PFSK-1 (cell line): Measurements from ENCODE around the gene CARD18.

ENCODE experiments used
- FOXP2 ChIP-seq: optimal IDR thresholded peaks from 2 replicates; pipeline ENCODE3; 2011; ENCODE audit warnings: borderline replicate concordance, control low read depth, inconsistent platforms; ENCODE audit not compliant: insufficient read depth; ENCODE audit errors: extremely low read length, extremely low read depth
- POLR2AphosphoS5 ChIP-seq: IDR thresholded peaks from 2 replicates; pipeline ENCODE4 v1.6.1; 2012; ENCODE audit warnings: low read depth, mild to moderate bottlenecking, control low read depth, low read length, moderate library complexity
- TAF1 ChIP-seq: IDR thresholded peaks from 2 replicates; pipeline ENCODE4 v1.6.1; 2012; ENCODE audit warnings: low read length, control low read depth, borderline replicate concordance; ENCODE audit not compliant: insufficient read depth
- TF ChIP-seq, protein P1 (sequence below), 2 experiments: IDR thresholded peaks; 2 replicates each; pipeline versions ENCODE4 v1.6.1 to v1.8.0; 2011 to 2012; ENCODE audit warnings: low read depth in 2 of 2, low read length in 2 of 2, control low read depth in 1 of 2, inconsistent platforms in 1 of 2, mild to moderate bottlenecking in 1 of 2, moderate library complexity in 1 of 2; ENCODE audit not compliant: insufficient read depth in 1 of 2

GRCh38 chr11:105155679-105156078, 16.1 kb upstream of the CARD18 start:
- TF ChIP-seq POLR2AphosphoS5 (no peak), TAF1 (no peak), FOXP2 (no peak)
- TF ChIP-seq, protein P1, sequence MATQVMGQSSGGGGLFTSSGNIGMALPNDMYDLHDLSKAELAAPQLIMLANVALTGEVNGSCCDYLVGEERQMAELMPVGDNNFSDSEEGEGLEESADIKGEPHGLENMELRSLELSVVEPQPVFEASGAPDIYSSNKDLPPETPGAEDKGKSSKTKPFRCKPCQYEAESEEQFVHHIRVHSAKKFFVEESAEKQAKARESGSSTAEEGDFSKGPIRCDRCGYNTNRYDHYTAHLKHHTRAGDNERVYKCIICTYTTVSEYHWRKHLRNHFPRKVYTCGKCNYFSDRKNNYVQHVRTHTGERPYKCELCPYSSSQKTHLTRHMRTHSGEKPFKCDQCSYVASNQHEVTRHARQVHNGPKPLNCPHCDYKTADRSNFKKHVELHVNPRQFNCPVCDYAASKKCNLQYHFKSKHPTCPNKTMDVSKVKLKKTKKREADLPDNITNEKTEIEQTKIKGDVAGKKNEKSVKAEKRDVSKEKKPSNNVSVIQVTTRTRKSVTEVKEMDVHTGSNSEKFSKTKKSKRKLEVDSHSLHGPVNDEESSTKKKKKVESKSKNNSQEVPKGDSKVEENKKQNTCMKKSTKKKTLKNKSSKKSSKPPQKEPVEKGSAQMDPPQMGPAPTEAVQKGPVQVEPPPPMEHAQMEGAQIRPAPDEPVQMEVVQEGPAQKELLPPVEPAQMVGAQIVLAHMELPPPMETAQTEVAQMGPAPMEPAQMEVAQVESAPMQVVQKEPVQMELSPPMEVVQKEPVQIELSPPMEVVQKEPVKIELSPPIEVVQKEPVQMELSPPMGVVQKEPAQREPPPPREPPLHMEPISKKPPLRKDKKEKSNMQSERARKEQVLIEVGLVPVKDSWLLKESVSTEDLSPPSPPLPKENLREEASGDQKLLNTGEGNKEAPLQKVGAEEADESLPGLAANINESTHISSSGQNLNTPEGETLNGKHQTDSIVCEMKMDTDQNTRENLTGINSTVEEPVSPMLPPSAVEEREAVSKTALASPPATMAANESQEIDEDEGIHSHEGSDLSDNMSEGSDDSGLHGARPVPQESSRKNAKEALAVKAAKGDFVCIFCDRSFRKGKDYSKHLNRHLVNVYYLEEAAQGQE (IDR thresholded peaks at IDR 0.05; ENCODE audit: insufficient read depth in 1 of 2, low read depth in 2 of 2, low read length in 2 of 2), result no peak
